Measurements from ENCODE around the gene MYOZ3.

MYOZ3 gene

GRCh38 chr5:150659360-150660107, 1.5 kb upstream of the MYOZ3 start:
- no peak for DNase-seq (ENCODE audit: low read depth in 2 of 2)

GRCh38 chr5:150660108-150660831, 781 bp upstream of the MYOZ3 start:
- no peak for DNase-seq (ENCODE audit: low read depth in 2 of 2)

GRCh38 chr5:150661821-150662596, 958 bp downstream of the MYOZ3 start:
- no peak for DNase-seq (ENCODE audit: low read depth in 2 of 2)

- no peak for DNase-seq (ENCODE audit: low read depth in 2 of 2)
Observed at GRCh38 chr5:150662731-150663516, 1.9 kb downstream of the MYOZ3 start.

- DNase-seq (ENCODE audit: low read depth in 2 of 2), result no peak
Observed at GRCh38 chr5:150663936-150664335, 2.9 kb downstream of the MYOZ3 start.

GRCh38 chr5:150665044-150665443, 4.0 kb downstream of the MYOZ3 start:
- no peak for DNase-seq (ENCODE audit: low read depth in 2 of 2)

- DNase-seq (ENCODE audit: low read depth in 2 of 2), result no peak
Observed at GRCh38 chr5:150670275-150670947, 9.4 kb downstream of the MYOZ3 start.

- no peak for DNase-seq (ENCODE audit: low read depth in 2 of 2)
Observed at GRCh38 chr5:150670948-150671310, 9.9 kb downstream of the MYOZ3 start.

GRCh38 chr5:150671509-150672236, 10.6 kb downstream of the MYOZ3 start:
- DNase-seq (ENCODE audit: low read depth in 2 of 2), result no peak

GRCh38 chr5:150672237-150672883, 11.3 kb downstream of the MYOZ3 start:
- no peak for DNase-seq (ENCODE audit: low read depth in 2 of 2)

GRCh38 chr5:150672884-150673275, 11.8 kb downstream of the MYOZ3 start:
- no peak for DNase-seq (ENCODE audit: low read depth in 2 of 2)

GRCh38 chr5:150674341-150674821, 13.3 kb downstream of the MYOZ3 start:
- DNase-seq (ENCODE audit: low read depth in 2 of 2), result no peak

GRCh38 chr5:150675069-150675468, 14.0 kb downstream of the MYOZ3 start:
- no peak for DNase-seq (ENCODE audit: low read depth in 2 of 2)

GRCh38 chr5:150676578-150676977, 15.5 kb downstream of the MYOZ3 start:
- DNase-seq (ENCODE audit: low read depth in 2 of 2), result no peak

GRCh38 chr5:150689120-150689519, 28.1 kb downstream of the MYOZ3 start:
- DNase-seq (ENCODE audit: low read depth in 2 of 2), result no peak

GRCh38 chr5:150690760-150691159, 29.7 kb downstream of the MYOZ3 start:
- no peak for DNase-seq (ENCODE audit: low read depth in 2 of 2)

GRCh38 chr5:150692276-150692675, 31.2 kb downstream of the MYOZ3 start:
- no peak for DNase-seq (ENCODE audit: low read depth in 2 of 2)

GRCh38 chr5:150694612-150695011, 33.6 kb downstream of the MYOZ3 start:
- no peak for DNase-seq (ENCODE audit: low read depth in 2 of 2)

- DNase-seq (ENCODE audit: low read depth in 2 of 2), result no peak
Observed at GRCh38 chr5:150700246-150700593, 39.2 kb downstream of the MYOZ3 start.
